Activated CD8-positive, alpha-beta T cell treated with anti-CD3 and anti-CD28 coated beads, Interleukin-2, amount 10 ng/mL, durations not matched to agents 7 days and 5 days (primary cell): ENCODE results near the gene BTN2A1. TPM values are rescaled to one million over a fixed set of nuclear protein-coding genes. Genes with fewer than 3 reads are reported as not detected.
"Not testable (repeated sequence)": the region's sequence is repeated elsewhere in the genome, so short reads cannot be mapped to it uniquely, and the experiment has no call there.

ENCODE experiments used
- ATAC-seq: fragments of 150-1000 bp; cut with Tn5 transposase; one replicate; pipeline ENCODE4 v1.10.0; 2021; ENCODE audit warnings: moderate library complexity
- CTCF ChIA-PET: fragments of 350-600 bp; sonication (Branson Sonifier 250); formaldehyde crosslinking; loops from one replicate; lab custom pipeline; 2021; ENCODE audit warnings: antibody characterized with exemption; lab: Charles Lee
- POLR2A ChIA-PET: fragments of 350-600 bp; sonication (Branson Sonifier 250); formaldehyde crosslinking; loops from one replicate; lab custom pipeline; 2021; ENCODE audit warnings: antibody characterized with exemption; lab: Charles Lee
- DNase-seq: peaks from one replicate; pipeline ENCODE4 v3.0.0-alpha.2; 2020
- H3K27ac Mint-ChIP-seq: one replicate; pipeline ENCODE4 v1.8.0; 2021; ENCODE audit warnings: mild to moderate bottlenecking, mixed read lengths
- H3K27me3 Mint-ChIP-seq: one replicate; pipeline ENCODE4 v1.8.0; 2021; ENCODE audit warnings: low read depth, mixed read lengths
- H3K36me3 Mint-ChIP-seq: one replicate; pipeline ENCODE4 v1.8.0; 2021; ENCODE audit warnings: low read depth, mixed read lengths
- H3K4me1 Mint-ChIP-seq: one replicate; pipeline ENCODE4 v1.8.0; 2021; ENCODE audit warnings: low read depth, mixed read lengths
- H3K4me3 Mint-ChIP-seq: one replicate; pipeline ENCODE4 v1.8.0; 2021; ENCODE audit warnings: mild to moderate bottlenecking, mixed read lengths
- H3K9me3 Mint-ChIP-seq: one replicate; pipeline ENCODE4 v1.8.0; 2022; ENCODE audit warnings: mixed read lengths; ENCODE audit not compliant: insufficient read depth
- total RNA-seq, 2 experiments: library from RNA; stranded (reverse); gene quantifications; one replicate each; pipeline ENCODE4 v1.2.3, GENCODE V29; 2021

Gene BTN2A1
- total RNA-seq, 2 experiments from 2014 or later = 22.4 to 23.6 TPM

- POLR2A ChIA-PET = interaction anchor here (1.2 kb wide), 1 partner anchor 20 kb away, joined by 3 read pairs; no protein-coding TSS in a partner anchor
- DNase-seq = peak; percentile 47
Measured at GRCh38 chr6:26420688-26421171, 37.0 kb upstream of the BTN2A1 start.

GRCh38 chr6:26421259-26422144 is 36.3 kb upstream of the BTN2A1 start:
- peaks cover 22% of the 10 kb centered on the region for H3K4me1 Mint-ChIP-seq
- CTCF ChIA-PET = interaction anchor here (0.9 to 1.7 kb wide), 2 partner anchors 15 to 35 kb away, joined by 3 read pairs; no protein-coding TSS in a partner anchor
- no peaks in the 10 kb centered on the region for H3K27me3 Mint-ChIP-seq
- POLR2A ChIA-PET = interaction anchor here (1.2 kb wide), 1 partner anchor 19 kb away, joined by 3 read pairs; no protein-coding TSS in a partner anchor
- peak; percentile 97 for ATAC-seq
- peak; percentile 68 for DNase-seq
- peaks cover 25% of the 10 kb centered on the region for H3K9me3 Mint-ChIP-seq
- no peak overlapping the region for H3K27ac Mint-ChIP-seq
- H3K36me3 Mint-ChIP-seq = peaks cover 24% of the 10 kb centered on the region
- H3K4me3 Mint-ChIP-seq = no peak overlapping the region

More at GRCh38 chr6:26420688-26421171, 37.0 kb upstream of the BTN2A1 start:
- peaks cover 25% of the 10 kb centered on the region for H3K9me3 Mint-ChIP-seq
- peaks cover 30% of the 10 kb centered on the region for H3K36me3 Mint-ChIP-seq
- no peak overlapping the region for H3K4me3 Mint-ChIP-seq
- CTCF ChIA-PET = interaction anchor here (0.9 to 1.7 kb wide), 2 partner anchors 14 to 34 kb away, joined by 3 read pairs; no protein-coding TSS in a partner anchor
- peak; percentile 31 for ATAC-seq
- no peaks in the 10 kb centered on the region for H3K27me3 Mint-ChIP-seq
- no peak overlapping the region for H3K27ac Mint-ChIP-seq
- peaks cover 21% of the 10 kb centered on the region for H3K4me1 Mint-ChIP-seq

GRCh38 chr6:26422329-26422728 is 35.4 kb upstream of the BTN2A1 start:
- Mint-ChIP-seq H3K27ac (no peak overlapping the region), H3K36me3 (peaks cover 19% of the 10 kb centered on the region), H3K4me3 (no peak overlapping the region), H3K4me1 (peaks cover 22% of the 10 kb centered on the region), H3K27me3 (no peaks in the 10 kb centered on the region), H3K9me3 (peaks cover 20% of the 10 kb centered on the region)
- no peak for ATAC-seq
- no peak for DNase-seq
- POLR2A ChIA-PET = no interaction called here
- CTCF ChIA-PET = no interaction called here

GRCh38 chr6:26426691-26427450 is 30.9 kb upstream of the BTN2A1 start:
- Mint-ChIP-seq H3K27ac (no peak overlapping the region), H3K4me3 (no peak overlapping the region), H3K4me1 (peaks cover 23% of the 10 kb centered on the region), H3K27me3 (no peaks in the 10 kb centered on the region), H3K9me3 (no peaks in the 10 kb centered on the region), H3K36me3 (peaks cover 12% of the 10 kb centered on the region)
- DNase-seq = no peak
- ATAC-seq = no peak
- ChIA-PET CTCF (no interaction called here), POLR2A (no interaction called here)

DNA sequence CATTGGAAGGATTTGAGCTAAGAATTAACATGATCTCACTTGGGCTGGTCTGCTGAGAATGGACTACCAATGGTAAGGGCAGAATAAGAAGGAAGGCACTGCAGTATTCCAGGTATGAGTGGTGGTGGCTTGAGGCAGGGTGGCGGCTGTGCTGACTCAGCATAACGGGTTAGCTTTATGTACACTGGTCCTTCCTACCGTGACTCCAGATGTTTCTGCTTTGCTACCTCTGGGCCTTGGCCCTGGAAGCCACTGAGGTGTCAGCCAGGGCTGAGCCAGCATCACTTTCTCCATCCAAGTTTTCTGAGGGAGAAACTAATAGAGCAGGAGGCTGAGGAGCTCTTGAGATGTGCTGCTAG is 30.3 kb upstream of the BTN2A1 start:
- ATAC-seq (no peak), DNase-seq (no peak)
- POLR2A ChIA-PET = no interaction called here
- Mint-ChIP-seq H3K36me3 (peaks cover 12% of the 10 kb centered on the region), H3K27me3 (no peaks in the 10 kb centered on the region), H3K4me3 (no peak overlapping the region), H3K9me3 (no peaks in the 10 kb centered on the region), H3K27ac (no peak overlapping the region), H3K4me1 (peaks cover 20% of the 10 kb centered on the region)
- CTCF ChIA-PET = no interaction called here

GRCh38 chr6:26428206-26428605 is 29.5 kb upstream of the BTN2A1 start:
- no peak overlapping the region for H3K27ac Mint-ChIP-seq
- CTCF ChIA-PET = no interaction called here

GRCh38 chr6:26430787-26431186 is 27.0 kb upstream of the BTN2A1 start:
- CTCF ChIA-PET = no interaction called here
- peaks cover 17% of the 10 kb centered on the region for H3K36me3 Mint-ChIP-seq
- no peak overlapping the region for H3K4me3 Mint-ChIP-seq
- no peak overlapping the region for H3K27ac Mint-ChIP-seq
- DNase-seq = no peak
- peaks cover 13% of the 10 kb centered on the region for H3K9me3 Mint-ChIP-seq
- ATAC-seq = no peak
- H3K4me1 Mint-ChIP-seq = peaks cover 3% of the 10 kb centered on the region
- no peaks in the 10 kb centered on the region for H3K27me3 Mint-ChIP-seq
- POLR2A ChIA-PET = no interaction called here

More at GRCh38 chr6:26428206-26428605, 29.5 kb upstream of the BTN2A1 start:
- DNase-seq (no peak), ATAC-seq (no peak)
- no peaks in the 10 kb centered on the region for H3K27me3 Mint-ChIP-seq
- peaks cover 12% of the 10 kb centered on the region for H3K36me3 Mint-ChIP-seq
- POLR2A ChIA-PET = no interaction called here
- H3K9me3 Mint-ChIP-seq = no peaks in the 10 kb centered on the region
- no peak overlapping the region for H3K4me3 Mint-ChIP-seq
- H3K4me1 Mint-ChIP-seq = peaks cover 20% of the 10 kb centered on the region

DNA sequence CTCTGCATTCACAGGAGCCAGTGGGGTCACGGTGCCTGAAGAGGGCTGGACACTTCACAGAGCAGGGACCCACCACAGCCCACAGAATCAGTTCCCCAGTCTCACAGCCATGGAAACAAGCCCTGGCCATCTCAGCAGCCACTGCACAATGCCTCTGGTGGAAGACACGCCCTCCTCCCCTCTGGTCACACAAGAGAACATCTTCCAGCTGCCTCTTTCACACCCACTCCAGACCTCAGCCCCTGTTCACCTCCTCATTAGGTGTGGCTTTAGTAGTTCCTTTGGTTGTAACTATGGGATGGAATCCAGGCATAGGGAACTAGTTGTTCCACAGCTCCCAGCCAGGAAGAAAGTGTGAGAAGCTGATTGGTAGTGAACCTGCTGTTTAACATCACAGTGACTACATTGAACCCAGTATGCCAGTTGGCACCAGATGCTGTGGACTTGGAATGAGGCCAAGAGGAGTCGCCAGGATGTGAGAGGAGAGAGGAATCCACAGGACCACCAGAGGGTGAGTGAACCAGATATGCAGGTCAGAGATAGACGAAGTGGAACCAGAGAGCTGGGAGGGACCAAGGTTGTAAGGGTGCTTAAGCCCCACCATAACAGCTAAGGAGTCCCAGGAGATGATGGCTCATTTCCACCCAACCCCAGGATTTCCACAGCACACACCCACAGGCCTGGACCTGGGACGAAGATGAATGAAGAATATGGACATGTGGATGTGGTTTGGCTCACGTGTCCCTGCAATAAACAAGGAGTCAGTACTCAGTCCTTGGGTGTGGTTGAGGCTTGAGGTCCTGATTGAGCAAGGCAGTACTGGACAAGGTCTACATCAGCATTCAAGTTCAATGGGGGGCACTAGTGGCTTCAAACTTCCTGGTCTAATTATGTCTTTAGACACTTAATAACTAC is 26.2 kb upstream of the BTN2A1 start:
- no peak for DNase-seq
- peaks cover 3% of the 10 kb centered on the region for H3K4me1 Mint-ChIP-seq
- ChIA-PET POLR2A (no interaction called here), CTCF (interaction anchor here (1.5 kb wide), 1 partner anchor 92 kb away, joined by 3 read pairs; no protein-coding TSS in a partner anchor)
- peaks cover 17% of the 10 kb centered on the region for H3K36me3 Mint-ChIP-seq
- H3K4me3 Mint-ChIP-seq = no peak overlapping the region
- no peak for ATAC-seq
- H3K27me3 Mint-ChIP-seq = no peaks in the 10 kb centered on the region
- peaks cover 13% of the 10 kb centered on the region for H3K9me3 Mint-ChIP-seq
- no peak overlapping the region for H3K27ac Mint-ChIP-seq

DNA sequence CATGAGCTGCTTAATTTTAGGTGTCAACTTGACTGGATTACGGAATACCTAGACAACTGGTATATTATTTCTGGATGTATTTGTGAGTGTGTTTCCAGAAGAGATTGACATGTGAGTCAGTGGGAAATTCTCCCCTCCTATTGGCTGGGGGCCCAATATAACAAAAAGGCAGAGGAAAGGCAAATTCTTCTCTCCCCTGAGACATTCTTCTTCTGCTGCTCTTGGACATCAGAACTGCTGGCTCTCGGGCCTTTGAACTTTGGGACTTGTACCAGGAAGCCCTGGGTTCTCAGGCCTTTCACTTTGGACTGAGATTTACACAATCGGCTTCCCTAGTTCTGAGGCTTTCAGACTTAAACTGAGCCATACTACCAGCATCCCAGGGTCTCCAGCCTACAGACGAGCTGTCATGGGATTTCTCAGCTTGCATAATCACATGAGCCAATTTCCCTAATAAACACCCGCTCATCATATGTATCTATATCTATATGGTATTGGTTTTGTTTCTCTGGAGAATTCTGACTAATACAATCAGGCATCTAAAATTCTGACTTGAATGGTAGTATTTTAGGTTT is 25.0 kb upstream of the BTN2A1 start:
- no peak for ATAC-seq
- ChIA-PET POLR2A (no interaction called here), CTCF (interaction anchor here (1.5 kb wide), 1 partner anchor 93 kb away, joined by 3 read pairs; no protein-coding TSS in a partner anchor)
- H3K9me3 Mint-ChIP-seq = peaks cover 13% of the 10 kb centered on the region
- no peak for DNase-seq
- no peak overlapping the region for H3K4me3 Mint-ChIP-seq
- H3K27me3 Mint-ChIP-seq = no peaks in the 10 kb centered on the region
- H3K4me1 Mint-ChIP-seq = peaks cover 3% of the 10 kb centered on the region
- H3K27ac Mint-ChIP-seq = no peak overlapping the region
- H3K36me3 Mint-ChIP-seq = peaks cover 17% of the 10 kb centered on the region

- POLR2A ChIA-PET, DNase-seq, H3K4me3 Mint-ChIP-seq, CTCF ChIA-PET, H3K27me3 Mint-ChIP-seq, H3K27ac Mint-ChIP-seq, H3K4me1 Mint-ChIP-seq, ATAC-seq: not testable (repeated sequence)
- peaks cover 17% of the 10 kb centered on the region for H3K36me3 Mint-ChIP-seq
- H3K9me3 Mint-ChIP-seq = peaks cover 13% of the 10 kb centered on the region
Measured at GRCh38 chr6:26433680-26434079, 24.1 kb upstream of the BTN2A1 start.

DNA sequence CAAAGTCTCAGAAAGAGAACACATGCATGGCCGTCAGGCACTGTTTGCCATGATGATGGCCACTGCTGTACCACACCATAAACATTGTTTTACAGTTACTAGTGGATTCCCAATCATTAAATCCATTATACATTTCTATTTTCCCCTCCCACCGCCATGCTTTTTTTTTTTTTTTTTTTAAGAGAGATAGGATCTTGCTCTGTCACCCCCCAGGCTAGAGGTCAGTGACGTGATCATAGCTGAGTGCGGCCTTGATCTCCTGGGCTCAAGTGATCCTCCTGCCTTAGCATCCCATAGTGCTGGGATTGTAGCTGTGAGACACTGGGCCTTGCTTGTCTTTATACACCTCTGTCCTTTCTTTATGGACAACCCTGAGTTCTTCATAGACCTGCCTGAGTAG is 21.7 kb upstream of the BTN2A1 start:
- H3K4me1 Mint-ChIP-seq = peaks cover 15% of the 10 kb centered on the region
- no peak overlapping the region for H3K27ac Mint-ChIP-seq
- ATAC-seq (no peak), DNase-seq (no peak)
- no peak overlapping the region for H3K4me3 Mint-ChIP-seq
- peaks cover 18% of the 10 kb centered on the region for H3K36me3 Mint-ChIP-seq
- ChIA-PET CTCF (no interaction called here), POLR2A (no interaction called here)
- H3K9me3 Mint-ChIP-seq = peaks cover 13% of the 10 kb centered on the region
- H3K27me3 Mint-ChIP-seq = no peaks in the 10 kb centered on the region
